GM12878 (cell line): ENCODE data around the gene MEN1. TPM values are rescaled to one million over a fixed set of nuclear protein-coding genes. Genes with fewer than 3 reads are reported as not detected.
A peak's percentile ranks its signal among the peaks of the same experiment; 100 is the strongest.

Experiments used
- ATAC-seq: fragments of 200-7000 bp; cut with Tn5 transposase; 3 replicates; pipeline ENCODE4 v1.9.1; 2020; ENCODE audit warnings: mild to moderate bottlenecking, moderate library complexity
- BruUV-seq: library from RNA; stranded (reverse); fragments of 400-500 nt; replicated peaks from 2 replicates; lab custom pipeline; 2021; lab: Mats Ljungman, UMichigan
- CTCF ChIA-PET: fragments of 300-600 bp; sonication (Branson Sonifier 250); formaldehyde crosslinking; extraction: SDS; loops from one replicate; lab custom pipeline; 2021; ENCODE audit warnings: inconsistent platforms; lab: Yijun Ruan, JAX
- POLR2A ChIA-PET: fragments of 350-600 bp; formaldehyde crosslinking; extraction: SDS; loops from one replicate; lab custom pipeline; 2021; ENCODE audit warnings: inconsistent platforms; lab: Charles Lee
- RAD21 ChIA-PET: fragments of 300-600 bp; sonication (Branson Sonifier 250); formaldehyde crosslinking; loops from one replicate; lab custom pipeline; 2023; ENCODE audit warnings: antibody characterized with exemption; ENCODE audit not compliant: unreplicated experiment; lab: Charles Lee
- SMC1A ChIA-PET: fragments of 300-600 bp; sonication (Branson Sonifier 250); formaldehyde crosslinking; loops from one replicate; lab custom pipeline; 2023; ENCODE audit not compliant: unreplicated experiment, uncharacterized antibody; lab: Charles Lee
- DNase-seq: peaks from one replicate; pipeline ENCODE4 v3.0.0-alpha.2; 2011; ENCODE audit warnings: low read depth, low spot score
- FAIRE-seq: peaks from 3 replicates; lab custom pipeline; 2011; peaks lifted over from hg19 to GRCh38; lab: Jason Lieb, UNC
- H2AFZ ChIP-seq: 2 replicates; pipeline ENCODE4 v1.6.0; 2011; ENCODE audit warnings: low read depth, low read length, control low read depth; ENCODE audit not compliant: control insufficient read depth
- H3K27ac ChIP-seq: 2 replicates; pipeline ENCODE4 v1.5.1; 2011; ENCODE audit warnings: control low read depth; ENCODE audit not compliant: control insufficient read depth, insufficient read depth
- H3K27me3 ChIP-seq, 2 experiments: replicated peaks in 1 of 2; 2 replicates each; pipeline versions ENCODE4 v1.6.0 to v1.6.1; 2011; ENCODE audit warnings: low read length in 1 of 2; ENCODE audit not compliant: control insufficient read depth in 2 of 2, insufficient read depth in 2 of 2
- H3K36me3 ChIP-seq, 2 experiments: 2 replicates each; pipeline ENCODE4 v1.5.1; 2011; ENCODE audit warnings: low read length in 1 of 2; ENCODE audit not compliant: control insufficient read depth in 2 of 2, insufficient read depth in 2 of 2
- H3K4me1 ChIP-seq: 2 replicates; pipeline ENCODE4 v1.6.1; 2011; ENCODE audit warnings: mild to moderate bottlenecking, low read length, moderate library complexity, mixed read lengths; ENCODE audit not compliant: control insufficient read depth, insufficient read depth
- H3K4me2 ChIP-seq: 2 replicates; pipeline ENCODE4 v1.6.0; 2011; ENCODE audit warnings: control low read depth; ENCODE audit not compliant: control insufficient read depth, insufficient read depth
- H3K4me3 ChIP-seq: fragments of 200-600 bp; sonication (generic); 2 replicates; pipeline ENCODE4 v1.5.1; 2016
- H3K79me2 ChIP-seq: 2 replicates; pipeline ENCODE4 v1.6.0; 2011; ENCODE audit warnings: low read length; ENCODE audit not compliant: control insufficient read depth, insufficient read depth
- H3K9ac ChIP-seq: 2 replicates; pipeline ENCODE4 v1.8.0; 2011; ENCODE audit warnings: low read length, control low read depth, mixed read lengths; ENCODE audit not compliant: control insufficient read depth, insufficient read depth
- H3K9me3 ChIP-seq: replicated peaks from 3 replicates; pipeline ENCODE4 v1.5.1; 2011; ENCODE audit warnings: mild to moderate bottlenecking, low read length; ENCODE audit not compliant: control insufficient read depth, insufficient read depth
- H4K20me1 ChIP-seq: 2 replicates; pipeline ENCODE4 v1.6.0; 2011; ENCODE audit not compliant: control insufficient read depth, insufficient read depth
- CEBPZ ChIP-seq: fragments of 150-350 bp; IDR thresholded peaks from 2 replicates; pipeline ENCODE4 v1.6.1; 2016; ENCODE audit warnings: low read depth, low read length
- E2F4 ChIP-seq: IDR thresholded peaks from 2 replicates; pipeline ENCODE4 v1.6.1; 2012; ENCODE audit warnings: low read depth, low read length, improper control_type of control experiment
- FOS ChIP-seq: IDR thresholded peaks from 3 replicates; pipeline ENCODE4 v1.6.1; 2011; ENCODE audit warnings: borderline replicate concordance; ENCODE audit not compliant: insufficient read length; ENCODE audit errors: extremely low read depth
- GATAD2B ChIP-seq: fragments of 450-650 bp; conservative IDR thresholded peaks from 2 replicates; pipeline ENCODE4 v1.6.1; 2017; ENCODE audit warnings: low read depth, mild to moderate bottlenecking, moderate library complexity
- HDAC2 ChIP-seq: fragments of 200-600 bp; sonication (generic); IDR thresholded peaks from 2 replicates; pipeline ENCODE4 v1.6.1; 2017
- HDGF ChIP-seq: fragments of 450-650 bp; IDR thresholded peaks from 2 replicates; pipeline ENCODE4 v1.6.1; 2016; ENCODE audit warnings: antibody characterized with exemption
- HSF1 ChIP-seq: fragments of 150-350 bp; IDR thresholded peaks from 2 replicates; pipeline ENCODE4 v1.6.1; 2014; ENCODE audit warnings: mild to moderate bottlenecking, low read depth, low read length
- KAT2A ChIP-seq: conservative IDR thresholded peaks from 2 replicates; pipeline ENCODE4 v1.6.1; 2011; ENCODE audit warnings: low read depth, low read length; ENCODE audit not compliant: control insufficient read depth
- MTA2 ChIP-seq: fragments of 450-650 bp; IDR thresholded peaks from 2 replicates; pipeline ENCODE4 v1.6.1; 2016; ENCODE audit warnings: low read depth, mild to moderate bottlenecking, moderate library complexity
- NFIC ChIP-seq: IDR thresholded peaks from 2 replicates; pipeline ENCODE4 v1.6.1; 2012; ENCODE audit warnings: low read depth, mild to moderate bottlenecking, inconsistent platforms, low read length, moderate library complexity
- PML ChIP-seq: IDR thresholded peaks from 2 replicates; pipeline ENCODE4 v1.6.1; 2012; ENCODE audit warnings: low read length, inconsistent platforms
- POLR2AphosphoS5 ChIP-seq: IDR thresholded peaks from 2 replicates; pipeline ENCODE4 v1.6.1; 2011; ENCODE audit warnings: mild to moderate bottlenecking, low read length, inconsistent platforms
- SRF ChIP-seq, 2 experiments: IDR thresholded peaks; 2 replicates each; pipeline ENCODE4 v1.6.1; 2011; ENCODE audit warnings: low read depth in 2 of 2, low read length in 2 of 2, mild to moderate bottlenecking in 1 of 2, moderate library complexity in 1 of 2
- TCF12 ChIP-seq: IDR thresholded peaks from 2 replicates; pipeline ENCODE4 v1.6.1; 2011; ENCODE audit warnings: low read depth, mild to moderate bottlenecking, low read length
- ZNF592 ChIP-seq: fragments of 450-650 bp; IDR thresholded peaks from 2 replicates; pipeline ENCODE4 v1.6.1; 2017; ENCODE audit warnings: mild to moderate bottlenecking, moderate library complexity
- WGBS: methylation state at CpG from one replicate; pipeline ENCODE4 v1.1.6; 2016; ENCODE audit warnings: low lambda C conversion rate; ENCODE audit not compliant: insufficient replicate concordance, insufficient coverage; ENCODE audit errors: missing lambda C conversion rate; 5-methylcytosine and 5-hydroxymethylcytosine counted together
- in situ Hi-C: fragments of 300-500 bp; cut with MboI; formaldehyde crosslinking; loops from 9 replicates; pipeline ENCODE4 v1.14.3; 2018; ENCODE audit warnings: mixed read lengths
- intact Hi-C: fragments of 100-400 bp; cut with micrococcal nuclease; formaldehyde crosslinking; loops from one replicate; pipeline ENCODE4 v1.14.2; 2022; ENCODE audit not compliant: unreplicated experiment
- polyA plus RNA-seq, 11 experiments: library from polyadenylated mRNA; depleted of rRNA in 4 of 11; unstranded in 6 of 11; stranded (reverse) in 5 of 11; fragments of >200 nt; fragmentation: Nextera tagmentation in 4 of 11; fragmentation: Illumina TruSeq in 1 of 11; extraction: Ambion mirVana in 4 of 11; extraction: Trizol in 1 of 11; gene quantifications; 1 replicate in 1 of 11; 2 replicates in 10 of 11; pipeline versions ENCODE4 v1.2.1 to v1.2.3, GENCODE V29; 2011 to 2016; ENCODE audit warnings: inconsistent platforms in 2 of 11, missing spikeins in 2 of 11, low read depth in 1 of 11
- total RNA-seq, 4 experiments: library from RNA; depleted of rRNA in 3 of 4; stranded (reverse); fragments of >200 nt in 3 of 4; fragmentation: Illumina TruSeq in 1 of 4; extraction: Trizol in 1 of 4; gene quantifications; 2 replicates each; pipeline versions ENCODE4 v1.2.1 to v1.2.3, GENCODE V29; 2013 to 2021

The MEN1 gene
- total and polyA plus RNA-seq, 10 of the 15 experiments (the other 5 are each of a cell fraction or from before 2014, with no cell fraction given) = 2.5 to 39.7 (median 20.7) TPM

GRCh38 chr11:64765291-64765850, 45.0 kb downstream of the MEN1 start:
- no peak for DNase-seq
- TF ChIP-seq TCF12 (no peak), HDAC2 (no peak), SRF (IDR thresholded peaks at IDR 0.05; ENCODE audit: low read depth in 2 of 2, low read length in 2 of 2) (0 out of 4 replicates have a peak, but pooled peaks of 1 of the 2 experiments have one; percentile 10), POLR2AphosphoS5 (peak; percentile 74), KAT2A (no peak), CEBPZ (no peak), MTA2 (no peak), ZNF592 (no peak), PML (no peak), GATAD2B (no peak), HSF1 (no peak), NFIC (no peak), HDGF (no peak), E2F4 (no peak), FOS (no peak)

More at GRCh38 chr11:64765291-64765850, 45.0 kb downstream of the MEN1 start:
- FAIRE-seq = no peak
- ChIA-PET CTCF (interaction anchor here (1.0 to 2.5 kb wide), 4 partner anchors 10 to 77 kb away, joined by 3 to 16 read pairs (median 6); partner anchors contain the start of gene RASGRP2), POLR2A (interaction anchor here (0.6 kb wide), 1 partner anchor 33 kb away, joined by 6 read pairs; no protein-coding TSS in a partner anchor), SMC1A (no interaction called here), RAD21 (no interaction called here)
- intact Hi-C loops = no loop called here
- H3K79me2 ChIP-seq = peaks cover 11% of the 10 kb centered on the region
- no peak overlapping the region for H3K27ac ChIP-seq
- H3K9ac ChIP-seq = no peak overlapping the region
- H3K4me1 ChIP-seq = peaks cover 17% of the 10 kb centered on the region
- no peak overlapping the region for H2AFZ ChIP-seq
- H4K20me1 ChIP-seq = peaks cover 19% of the 10 kb centered on the region
- no TSS peak for BruUV-seq
- no peak for ATAC-seq
- H3K4me3 ChIP-seq = no peak overlapping the region
- H3K27me3 ChIP-seq = no peaks in the 10 kb centered on the region
- 97% methylated on average over 30 of the region's 30 CpGs for WGBS
- H3K9me3 ChIP-seq = no peaks in the 10 kb centered on the region
- peaks cover 47% of the 10 kb centered on the region in 2 experiments for H3K36me3 ChIP-seq
- H3K4me2 ChIP-seq = no peak overlapping the region
- in situ Hi-C loops = no loop called here
